Right renal pelvis (tissue), 4 donors: ENCODE data around the gene OBI1. TPM values are rescaled to one million over a fixed set of nuclear protein-coding genes. Genes with fewer than 3 reads are reported as not detected.
A peak's percentile ranks its signal among the peaks of the same experiment; 100 is the strongest.

Experiments
- DNase-seq, 4 donors: peaks; one replicate each; pipeline ENCODE4 v3.0.0-alpha.2; 2013; ENCODE audit warnings: low read depth in 4 of 4, low spot score in 3 of 4, missing footprints in 1 of 4
- polyA plus RNA-seq, 4 donors: library from polyadenylated mRNA; unstranded; fragments of 120-200 nt; gene quantifications; one replicate each; pipeline ENCODE4 v1.2.1, GENCODE V29; 2013; ENCODE audit not compliant: insufficient read length in 4 of 4

OBI1 gene
- polyA plus RNA-seq, 4 donors, result 19.8 to 27.2 (median 26.0) TPM

DNA sequence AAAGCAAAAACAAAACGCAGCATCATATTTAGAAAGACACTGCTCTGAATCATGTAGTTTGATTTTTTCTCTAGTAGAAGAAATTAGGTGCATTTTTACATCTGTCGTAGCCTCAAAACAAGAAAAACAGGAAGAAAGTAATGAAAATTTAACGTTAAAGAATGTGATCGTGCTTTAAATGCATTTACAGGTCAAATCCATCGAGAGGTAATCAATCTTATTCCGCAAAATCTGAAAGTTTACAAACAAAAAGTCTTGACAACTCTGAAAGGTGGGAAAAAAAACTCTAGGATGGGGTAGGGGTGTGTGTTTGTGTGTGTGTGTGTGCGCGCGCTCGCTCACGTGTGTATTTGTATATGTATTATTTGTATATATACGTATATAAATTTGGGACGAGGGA, 65.8 kb downstream of the OBI1 start:
- no peak for DNase-seq

GRCh38 chr13:78592584-78592983, 66.4 kb downstream of the OBI1 start:
- no peak for DNase-seq

DNA sequence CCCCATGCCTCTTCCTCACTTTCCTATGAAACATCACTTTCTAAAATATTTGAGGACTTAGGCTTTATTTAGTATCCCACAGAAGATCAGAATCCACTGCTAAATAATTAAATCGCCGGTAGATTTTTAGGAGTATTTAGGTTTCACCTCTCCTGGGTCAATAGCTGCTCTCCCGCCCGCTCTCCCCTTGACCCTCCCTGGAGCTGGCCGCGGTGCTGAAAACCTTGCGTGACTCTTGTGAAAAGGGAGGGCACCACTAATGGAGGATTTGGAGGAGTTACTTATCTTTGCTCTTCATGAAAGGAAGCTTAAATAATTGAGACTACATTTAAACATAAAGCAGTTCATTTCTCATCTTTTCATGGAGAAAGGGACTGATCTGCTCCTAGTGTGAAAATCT, 69.7 kb downstream of the OBI1 start:
- DNase-seq, result peak in 2 of 4 donors; percentile 47 to 61

- DNase-seq, result no peak
Observed at GRCh38 chr13:78587395-78587794, 71.6 kb downstream of the OBI1 start.

DNA sequence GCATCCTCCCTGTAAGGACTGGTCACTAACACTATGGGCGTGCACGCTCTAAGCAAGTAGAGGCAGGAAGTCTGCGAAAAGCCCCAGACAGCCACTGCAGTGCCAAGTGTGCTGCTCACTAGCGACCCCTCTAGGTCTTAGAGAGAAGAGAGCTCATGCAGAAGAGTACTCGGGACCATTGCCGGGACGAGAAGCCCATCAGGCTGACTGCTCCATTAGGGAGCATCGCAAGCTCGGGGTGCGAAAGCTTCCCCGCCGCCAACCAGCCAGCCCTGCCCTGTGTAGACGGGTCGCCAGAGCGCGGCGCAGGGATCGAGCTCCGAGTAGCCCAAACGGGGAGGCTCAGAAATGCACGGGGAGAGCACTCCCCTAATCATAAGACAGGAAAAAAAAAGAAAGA, 72.2 kb downstream of the OBI1 start:
- DNase-seq, result no peak

- DNase-seq, result no peak
Observed at GRCh38 chr13:78576261-78576660, 82.7 kb downstream of the OBI1 start.

DNA sequence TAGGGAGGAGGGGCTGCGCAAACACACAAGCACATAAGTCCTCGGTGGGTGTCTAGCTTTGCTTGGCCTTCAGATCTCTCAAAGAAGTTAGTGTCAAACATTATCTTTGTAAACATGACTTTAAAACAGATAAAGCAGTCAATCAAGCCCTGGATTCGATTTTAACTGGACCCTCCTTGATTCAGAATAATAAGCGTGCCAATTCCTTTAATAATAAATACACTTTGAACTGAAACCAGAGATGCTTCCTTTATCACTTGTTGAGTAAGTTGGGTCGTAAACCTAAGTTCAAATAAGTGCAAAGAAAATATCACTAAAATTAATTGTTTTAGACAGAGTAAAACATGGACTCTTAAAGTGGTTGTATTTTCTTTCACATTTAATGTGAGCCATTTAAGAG, 86.5 kb downstream of the OBI1 start:
- DNase-seq, result no peak

DNA sequence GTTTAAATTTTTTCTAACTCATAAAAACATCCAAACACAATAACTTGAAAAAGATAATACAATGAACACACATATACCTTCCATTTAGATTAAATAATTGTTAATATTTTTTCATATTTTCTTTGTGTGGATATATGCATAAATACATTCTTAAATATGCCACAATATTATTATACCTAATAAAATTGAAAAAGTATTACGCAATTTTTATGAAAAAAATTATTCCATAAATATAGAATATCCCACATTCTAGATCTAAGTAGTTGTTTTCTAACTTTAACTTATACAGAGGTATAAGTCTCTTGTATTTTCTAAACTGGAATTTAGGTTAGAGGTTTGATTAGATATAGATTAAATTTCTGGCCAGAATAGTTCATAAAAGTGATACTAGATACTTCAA, 89.9 kb downstream of the OBI1 start:
- no peak for DNase-seq

DNA sequence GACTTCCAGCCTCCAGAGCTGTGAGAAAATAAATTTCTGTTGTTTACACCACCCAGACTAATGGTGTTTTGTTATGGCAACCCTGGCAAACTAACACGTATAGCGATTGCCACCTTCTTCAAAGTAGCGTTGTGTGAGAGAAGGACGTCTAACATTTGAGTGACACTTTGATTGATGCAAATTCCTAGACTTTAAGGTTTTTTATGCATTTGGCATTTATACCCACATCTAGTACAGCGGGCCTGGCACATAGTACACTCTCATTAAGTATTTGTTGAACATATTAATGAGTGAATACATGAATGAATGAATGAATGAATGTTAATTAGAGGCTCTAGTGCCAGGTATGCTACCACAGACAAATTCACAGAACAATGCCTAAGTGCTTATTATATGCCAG, 92.3 kb downstream of the OBI1 start:
- DNase-seq, result no peak

Other genes starting within 250 kb of the OBI1 start
- under 1 TPM; 0.03 to 0.12 (median 0.07) TPM for gene POU4F1, start 55.6 kb downstream of the OBI1 start, polyA plus RNA-seq